GM21360 (cell line): ENCODE measurements around the gene RBKS.

Source experiments
- ATAC-seq: cut with Tn5 transposase; IDR thresholded peaks from one replicate; pipeline ENCODE4 v1.9.1; 2021; ENCODE audit warnings: mild to moderate bottlenecking, moderate library complexity; ENCODE audit not compliant: unreplicated experiment

The RBKS gene

DNA sequence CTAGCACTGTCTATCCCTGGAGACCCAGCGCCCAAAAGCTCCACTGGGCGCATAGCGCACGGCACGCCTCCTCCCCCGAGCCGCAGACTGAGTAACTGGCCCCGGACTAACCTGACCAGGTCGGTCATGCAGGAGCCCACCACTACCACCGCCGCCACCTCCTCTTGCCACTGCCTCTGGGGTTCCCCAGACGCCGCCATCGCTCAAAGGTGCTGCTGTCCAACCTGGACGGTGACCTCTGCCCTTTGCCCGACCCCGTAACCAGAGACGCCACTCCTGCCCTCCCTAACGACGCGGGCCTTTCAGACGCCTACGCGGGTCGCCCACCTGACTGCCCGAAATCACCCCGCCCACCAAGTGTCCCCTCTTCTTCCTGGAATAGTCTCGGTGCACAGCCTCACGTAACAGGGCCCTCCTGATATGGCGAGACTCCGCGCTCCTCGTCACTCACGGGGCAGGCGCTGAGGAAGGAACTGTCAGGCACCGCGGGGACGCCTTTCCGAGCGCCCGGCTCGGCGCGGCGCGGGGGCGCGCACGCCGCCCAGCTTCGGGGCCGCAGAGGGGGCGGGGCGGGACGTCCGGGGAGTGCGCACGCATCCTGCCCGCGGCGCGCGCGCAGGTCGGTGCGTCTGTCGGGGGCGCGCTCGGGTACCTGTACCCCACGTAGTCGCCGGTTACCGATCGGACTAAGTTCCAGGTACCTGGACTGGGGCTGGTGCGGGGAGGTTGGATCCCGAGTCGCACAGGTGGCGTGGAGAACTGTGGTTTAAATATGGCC, at the start of gene RBKS, which contains the start of gene BABAM2:
Gene RBKS (minus strand): TSS at position 242 of the 778 bp plus-strand sequence. CDS start 42 bp downstream, at position 200.
Gene BABAM2 (plus strand): TSS at position 584 of the 778 bp plus-strand sequence. CDS start 3,828 bp downstream, outside the sequence.
- ATAC-seq, result peak; percentile 63

- no peak for ATAC-seq
These were observed 44.8 kb upstream of the RBKS start for GRCh38 chr2:27935026-27935425.

- no peak for ATAC-seq
These were observed 42.2 kb upstream of the RBKS start for GRCh38 chr2:27932396-27932795.

DNA sequence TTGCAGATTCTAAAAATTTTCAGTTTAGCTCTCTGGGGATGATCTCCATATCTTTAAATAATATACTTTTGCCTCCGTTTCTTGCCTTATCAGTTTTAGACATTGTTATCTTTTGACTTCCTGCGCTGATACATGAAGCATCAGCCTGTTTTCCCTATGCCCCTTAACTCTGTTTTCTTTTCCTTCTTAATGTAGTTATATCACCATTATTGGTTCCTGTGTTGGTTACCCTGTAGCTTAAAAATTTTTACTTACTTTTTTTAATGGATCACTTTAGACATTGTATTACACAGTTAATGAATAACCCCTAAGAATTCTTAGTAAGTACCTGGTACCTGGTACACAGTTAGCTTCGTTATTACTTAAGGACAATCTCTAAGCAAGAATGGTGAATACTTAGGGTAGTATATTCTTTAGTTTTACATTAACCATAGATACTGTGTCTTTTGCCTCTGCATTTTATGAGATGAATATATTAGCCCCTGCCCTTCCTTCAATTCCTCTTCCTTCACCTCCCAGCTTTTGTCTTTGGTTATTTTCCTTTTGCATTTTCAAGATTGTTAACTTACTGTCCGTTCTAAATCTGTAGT, 41.3 kb upstream of the RBKS start:
- ATAC-seq, result no peak

- no peak for ATAC-seq
These were observed 39.8 kb upstream of the RBKS start for GRCh38 chr2:27929916-27930486.

GRCh38 chr2:27925766-27926472, 35.7 kb upstream of the RBKS start:
- ATAC-seq, result no peak

- no peak for ATAC-seq
These were observed 32.7 kb upstream of the RBKS start for GRCh38 chr2:27922842-27923241.

GRCh38 chr2:27921880-27922547, 31.8 kb upstream of the RBKS start:
- no peak for ATAC-seq

- ATAC-seq, result no peak
These were observed 31.2 kb upstream of the RBKS start for GRCh38 chr2:27921424-27921823.

- no peak for ATAC-seq
These were observed 30.1 kb upstream of the RBKS start for GRCh38 chr2:27920148-27920885.

DNA sequence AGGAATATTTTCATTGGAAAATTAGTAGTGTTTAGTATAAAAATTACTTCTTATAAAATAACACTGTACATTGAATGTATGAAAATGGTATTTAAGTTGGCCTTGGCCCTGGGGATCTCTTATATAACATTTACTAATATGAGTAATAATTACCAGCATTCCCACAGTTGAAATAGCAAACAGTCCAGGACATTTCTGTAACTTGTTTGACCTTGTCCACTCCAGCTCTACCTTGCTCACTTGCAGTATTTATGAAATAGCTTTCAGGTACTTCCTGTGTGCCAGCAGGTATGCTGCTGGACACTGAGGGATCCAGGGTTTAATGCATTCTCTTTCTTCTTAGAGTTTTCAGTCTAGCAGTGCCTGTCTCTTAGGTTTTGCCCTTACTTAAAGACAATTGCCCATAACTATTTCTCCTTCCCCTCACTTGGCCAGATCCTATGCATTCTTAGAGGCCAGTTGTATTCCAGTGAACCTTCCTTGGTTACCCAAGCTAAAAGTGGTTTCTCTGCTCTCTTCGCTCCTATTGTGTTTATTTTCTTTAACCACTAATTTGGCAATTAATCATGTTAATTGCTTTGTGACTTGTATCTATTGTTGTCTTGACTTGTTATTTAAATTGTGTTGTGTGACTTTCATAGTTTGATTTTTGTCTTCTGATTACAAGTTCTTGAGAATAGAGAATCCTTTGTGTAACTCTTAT, 26.3 kb upstream of the RBKS start:
- ATAC-seq, result no peak

DNA sequence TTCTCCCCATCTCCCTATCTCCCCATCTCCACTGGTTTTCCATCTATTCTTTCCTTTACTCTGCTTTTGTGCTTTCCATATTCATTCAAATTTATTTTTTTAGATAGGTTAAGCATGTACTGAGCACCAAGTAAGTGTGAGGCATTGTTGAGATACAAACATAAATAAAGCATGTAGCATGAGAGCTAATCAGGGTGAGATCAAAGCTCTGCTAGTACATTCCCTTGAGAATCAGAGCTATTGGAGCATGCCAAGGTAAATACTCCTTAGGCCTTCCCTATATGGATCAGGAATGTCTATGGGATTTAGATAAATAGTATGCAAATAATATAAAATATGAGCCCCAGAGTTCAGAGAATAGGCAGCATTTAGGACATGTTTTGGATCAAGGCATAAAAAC, 25.7 kb upstream of the RBKS start:
- ATAC-seq, result no peak

DNA sequence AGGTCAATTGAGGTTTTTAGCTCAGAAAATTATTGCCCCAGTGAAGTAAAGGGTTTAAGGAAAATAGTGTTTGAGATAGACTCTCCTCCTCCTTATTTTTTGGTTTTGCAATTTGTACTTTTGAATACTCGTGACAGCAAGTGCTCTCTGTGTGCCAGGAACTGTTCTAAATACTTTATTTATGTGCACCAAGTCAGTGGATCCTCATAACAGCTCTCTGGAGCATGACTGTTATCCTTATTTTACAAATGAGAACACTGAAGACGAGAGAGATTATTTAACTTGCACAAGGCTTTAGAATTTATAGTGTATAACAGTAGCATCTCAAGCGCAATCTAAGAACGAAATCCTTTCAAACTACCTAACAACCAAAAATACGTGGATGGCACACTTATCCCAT, 25.0 kb upstream of the RBKS start:
- ATAC-seq, result no peak

DNA sequence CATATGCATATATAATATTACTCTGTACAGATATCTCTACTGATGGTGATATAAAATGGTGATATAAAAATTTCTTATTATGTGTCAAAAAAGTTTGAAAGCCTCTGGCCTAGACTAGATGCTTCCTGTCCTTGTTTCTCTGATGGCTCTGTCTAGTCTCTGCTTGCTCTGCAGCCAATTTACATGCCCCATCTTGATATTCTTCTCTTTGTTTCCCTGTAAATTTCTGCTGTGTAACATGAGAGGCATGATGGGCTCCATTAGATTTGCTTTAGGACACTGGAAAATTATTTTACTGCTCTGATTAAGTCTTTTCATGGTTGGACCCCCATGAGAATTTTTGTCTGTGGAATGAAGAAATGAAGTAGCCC, 24.6 kb upstream of the RBKS start:
- no peak for ATAC-seq

- no peak for ATAC-seq
These were observed 24.0 kb upstream of the RBKS start for GRCh38 chr2:27914041-27914804.

GRCh38 chr2:27912512-27912911, 22.3 kb upstream of the RBKS start:
- no peak for ATAC-seq

- ATAC-seq, result no peak
These were observed 21.4 kb upstream of the RBKS start for GRCh38 chr2:27911458-27912210.

- ATAC-seq, result no peak
These were observed 19.7 kb upstream of the RBKS start for GRCh38 chr2:27909901-27910300.
